Loucy (cell line): Measurements from ENCODE around the gene SP4.

Experiments used
- CTCF ChIP-seq: fragments of 200-600 bp; sonication (generic); conservative IDR thresholded peaks from 2 replicates; pipeline ENCODE4 v1.5.1; 2014; ENCODE audit warnings: mild to moderate bottlenecking, antibody characterized with exemption, low read length
- EZH2phosphoT487 ChIP-seq: fragments of 200-600 bp; IDR thresholded peaks from 2 replicates; pipeline ENCODE4 v1.6.1; 2018; ENCODE audit warnings: antibody characterized with exemption, mild to moderate bottlenecking, moderate library complexity, borderline replicate concordance

GRCh38 chr7:21443149-21443841 lies 15.4 kb downstream of the SP4 start:
- TF ChIP-seq CTCF (no peak), EZH2phosphoT487 (no peak)
